HG03378 (cell line): ENCODE results near the gene GPC5.

Experiments
- ATAC-seq: cut with Tn5 transposase; IDR thresholded peaks from one replicate; pipeline ENCODE4 v1.9.1; 2021; ENCODE audit warnings: mild to moderate bottlenecking, moderate library complexity; ENCODE audit not compliant: unreplicated experiment

GPC5 gene

DNA sequence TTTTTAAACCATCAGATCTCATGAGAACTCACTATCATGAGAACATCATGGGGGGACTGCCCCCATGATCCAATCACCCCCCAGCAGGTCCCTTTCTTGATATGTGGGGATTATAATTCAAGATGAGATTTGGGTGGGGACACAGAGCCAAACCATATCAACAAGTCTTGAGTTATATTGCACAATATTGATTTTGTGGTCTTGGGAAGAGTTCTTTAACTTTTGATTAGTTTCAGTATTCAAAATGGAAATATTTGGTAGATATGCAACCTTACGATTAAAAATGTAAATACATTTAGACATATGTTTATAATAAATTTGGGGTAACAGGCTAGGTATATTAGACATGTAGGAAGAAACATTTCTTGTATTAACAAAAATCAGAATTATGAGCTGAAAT lies 188.2 kb downstream of the GPC5 start:
- no peak for ATAC-seq

DNA sequence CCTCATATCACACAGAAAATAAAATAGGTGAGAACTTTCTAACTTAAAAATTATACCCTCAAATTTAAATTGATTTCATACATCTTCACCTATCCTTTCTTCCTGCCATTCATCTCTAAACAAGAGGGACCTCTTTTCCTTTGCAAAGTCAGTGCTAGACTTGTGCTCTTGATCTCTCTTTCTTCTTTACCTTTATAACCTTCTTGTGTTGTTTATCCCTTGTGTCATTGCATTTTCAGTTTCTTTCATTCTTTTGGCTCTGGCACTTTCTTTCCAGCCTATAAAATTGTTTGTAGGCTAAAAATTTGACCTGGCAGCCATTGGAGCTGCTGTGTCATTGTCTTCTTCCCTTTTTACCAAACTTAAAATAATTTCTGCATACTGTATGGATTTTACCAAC lies 190.1 kb downstream of the GPC5 start:
- no peak for ATAC-seq

DNA sequence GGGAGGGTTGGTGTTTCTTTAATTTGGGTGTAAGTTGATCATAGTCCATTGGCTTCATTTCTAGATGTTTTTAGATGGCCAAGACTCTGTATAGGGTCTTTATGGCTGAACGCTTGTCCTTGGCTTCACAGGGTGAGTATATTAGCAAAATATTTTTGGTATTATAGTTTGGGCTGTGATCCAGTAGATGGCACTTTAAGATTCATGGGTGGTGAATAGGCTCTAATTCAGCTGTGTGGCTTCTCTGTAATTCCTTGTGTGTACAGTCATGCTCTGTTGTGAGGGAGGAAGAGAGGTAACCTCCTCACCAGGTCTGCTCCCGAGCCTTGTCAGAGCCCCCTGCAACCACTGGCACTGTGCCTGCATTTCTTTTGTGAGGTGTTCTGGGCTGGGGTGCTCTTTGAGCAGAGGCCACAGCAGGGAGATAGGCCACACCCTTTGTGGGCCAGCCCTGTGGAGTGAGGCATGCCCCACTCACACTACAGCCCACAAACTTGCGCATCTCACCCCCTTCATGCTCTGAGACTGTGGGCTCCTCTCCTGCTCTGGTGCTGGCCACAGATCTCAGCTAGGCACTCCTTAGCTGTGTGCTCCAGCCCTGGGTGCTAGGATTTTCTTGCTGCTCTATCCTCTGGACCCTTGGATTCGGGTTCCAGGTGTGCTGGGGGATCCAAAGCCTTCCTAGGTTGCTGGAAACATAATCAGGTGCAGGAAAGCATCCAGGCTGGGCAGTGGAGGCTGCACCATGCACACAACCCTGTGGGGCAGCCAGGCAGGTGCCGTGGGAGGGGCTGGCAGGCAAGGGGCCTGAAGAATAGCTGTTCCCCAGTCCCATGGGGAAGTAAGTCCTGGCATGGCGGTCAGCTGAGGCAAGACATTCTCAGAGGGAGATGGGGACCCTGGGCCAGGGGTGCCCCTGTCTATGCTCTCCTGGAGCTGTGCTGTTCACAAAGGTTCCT lies 193.9 kb downstream of the GPC5 start:
- no peak for ATAC-seq

GRCh38 chr13:91593456-91593855 lies 195.0 kb downstream of the GPC5 start:
- ATAC-seq: no peak

GRCh38 chr13:91594061-91594460 lies 195.6 kb downstream of the GPC5 start:
- no peak for ATAC-seq

GRCh38 chr13:91595677-91596076 lies 197.3 kb downstream of the GPC5 start:
- ATAC-seq: no peak

DNA sequence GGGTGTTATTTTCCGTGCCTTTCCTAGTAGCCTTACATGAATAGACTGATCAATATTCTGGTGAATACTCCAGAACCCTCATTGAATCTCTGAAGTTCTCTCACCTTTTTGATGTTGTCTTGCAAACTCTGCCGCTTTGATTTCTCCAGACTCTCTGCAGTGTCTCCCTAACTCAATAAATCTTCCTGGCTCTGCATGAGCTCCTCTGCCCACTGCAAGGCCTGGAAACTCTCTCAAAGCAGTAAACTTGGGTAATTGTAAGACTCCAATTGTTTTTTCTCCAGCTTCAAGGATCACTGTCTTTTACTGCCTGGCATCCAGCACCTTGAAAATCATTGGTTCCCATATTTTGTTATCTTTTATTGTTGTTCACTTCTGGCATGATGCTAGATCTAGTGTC lies 198.4 kb downstream of the GPC5 start:
- no peak for ATAC-seq

DNA sequence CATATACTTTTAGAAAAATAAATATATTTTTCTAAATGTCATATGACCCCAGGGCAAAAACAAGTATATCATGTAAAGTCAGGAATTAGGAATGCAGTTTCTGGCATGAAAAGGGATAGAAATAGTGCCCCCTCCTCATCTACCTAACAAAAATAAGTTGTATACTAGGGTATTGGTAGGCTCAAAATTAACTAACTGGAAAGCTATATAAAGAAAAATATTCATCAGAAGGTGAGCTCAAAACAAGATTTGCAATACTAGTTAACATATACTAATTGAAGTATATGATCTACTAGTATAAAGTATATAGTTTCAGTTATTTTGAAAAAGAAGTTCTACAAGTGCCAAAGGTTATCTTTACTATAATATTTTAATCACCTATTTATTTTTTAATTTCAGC lies 200.2 kb downstream of the GPC5 start:
- ATAC-seq: no peak

- ATAC-seq: no peak
These were observed 202.9 kb downstream of the GPC5 start for GRCh38 chr13:91601273-91601672.

- no peak for ATAC-seq
These were observed 203.4 kb downstream of the GPC5 start for GRCh38 chr13:91601807-91602206.

DNA sequence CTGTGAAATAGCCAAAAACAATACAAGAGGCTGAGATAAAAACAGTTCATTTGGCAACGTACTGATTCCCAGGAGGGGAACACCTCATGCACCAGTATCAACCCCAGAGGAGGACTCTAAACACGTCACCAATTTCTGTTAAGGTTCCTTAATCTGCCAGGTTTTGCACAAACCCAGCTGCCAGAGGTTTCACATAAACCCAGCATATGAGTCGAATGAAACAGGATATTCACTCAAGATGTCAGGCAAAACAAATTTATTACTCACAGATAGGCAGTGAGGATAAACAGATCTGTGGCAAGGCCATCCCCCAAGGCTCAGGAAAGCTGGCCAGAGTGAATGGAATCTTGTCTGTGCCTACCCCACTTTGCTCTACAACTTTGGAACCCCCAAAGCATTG lies 210.9 kb downstream of the GPC5 start:
- no peak for ATAC-seq

- no peak for ATAC-seq
These were observed 219.9 kb downstream of the GPC5 start for GRCh38 chr13:91618315-91618714.

- no peak for ATAC-seq
These were observed 222.3 kb downstream of the GPC5 start for GRCh38 chr13:91620670-91621141.

GRCh38 chr13:91621161-91621560 lies 222.7 kb downstream of the GPC5 start:
- ATAC-seq: no peak

GRCh38 chr13:91621963-91622362 lies 223.5 kb downstream of the GPC5 start:
- ATAC-seq: no peak

GRCh38 chr13:91622778-91623550 lies 224.5 kb downstream of the GPC5 start:
- ATAC-seq: no peak

DNA sequence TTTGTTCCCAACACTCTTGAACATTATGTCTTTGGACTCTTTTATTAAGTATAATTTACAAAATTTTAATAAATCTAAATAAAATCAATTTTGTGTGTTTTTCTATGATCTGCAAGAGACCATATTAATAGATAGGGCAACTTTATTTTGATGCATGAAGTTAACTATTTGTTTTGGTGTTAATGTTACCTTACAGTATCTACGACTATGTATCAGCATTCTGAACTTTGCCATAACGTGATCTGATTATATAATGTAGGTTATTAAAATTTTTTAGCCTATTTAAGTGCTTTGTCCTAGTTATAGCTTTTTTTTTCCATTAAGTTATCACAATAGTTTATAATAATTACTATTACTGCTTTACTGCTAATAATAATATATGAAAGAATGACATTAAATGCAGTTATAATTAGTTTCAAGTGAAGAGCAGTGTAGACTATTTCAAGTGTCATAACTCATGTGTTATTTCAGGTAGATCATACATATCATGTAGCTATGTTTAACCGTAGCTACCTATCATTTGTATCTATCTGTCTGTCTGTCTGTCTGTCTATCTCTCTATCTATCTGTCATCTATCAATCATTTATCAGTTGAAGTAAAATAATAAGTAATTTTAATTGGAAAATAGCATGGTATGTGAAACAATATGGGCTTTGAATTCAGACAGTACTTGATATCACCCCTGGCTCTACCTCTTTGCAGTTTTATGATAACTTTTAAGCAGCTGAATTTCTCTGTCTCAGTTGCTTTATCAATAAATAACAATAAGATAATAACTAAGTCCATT lies 229.7 kb downstream of the GPC5 start:
- no peak for ATAC-seq

- ATAC-seq: no peak
These were observed 232.5 kb downstream of the GPC5 start for GRCh38 chr13:91630946-91631345.

DNA sequence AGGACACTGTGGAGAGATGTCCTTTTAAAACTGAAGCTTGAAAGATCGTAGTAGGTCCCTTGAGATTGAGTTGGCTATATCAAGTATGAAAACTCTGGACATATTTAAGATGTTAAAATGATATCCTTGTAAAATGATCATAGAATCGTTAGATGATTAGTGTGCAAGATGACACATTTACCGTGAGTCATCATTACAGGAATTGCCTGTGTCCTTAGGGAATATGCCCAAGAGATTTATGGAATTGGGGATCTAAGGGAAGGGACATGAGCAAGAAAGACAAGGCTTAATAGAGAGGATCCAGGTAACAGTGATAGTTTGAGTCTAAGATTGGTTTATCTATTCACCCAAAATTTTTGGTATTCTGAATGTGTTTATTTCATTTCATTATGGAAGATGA lies 233.7 kb downstream of the GPC5 start:
- ATAC-seq: no peak

- no peak for ATAC-seq
These were observed 240.9 kb downstream of the GPC5 start for GRCh38 chr13:91639330-91639729.

GRCh38 chr13:91643394-91643793 lies 245.0 kb downstream of the GPC5 start:
- no peak for ATAC-seq
